ENCODE measurements around the gene SDHC. TPM values are rescaled to one million over a fixed set of nuclear protein-coding genes. Genes with fewer than 3 reads are reported as not detected.
A peak's percentile ranks its signal among the peaks of the same experiment; 100 is the strongest.
"Not testable (repeated sequence)": the region's sequence is repeated elsewhere in the genome, so short reads cannot be mapped to it uniquely, and the experiment has no call there.

Gene SDHC
- total RNA-seq, 2 experiments from 2014 or later = 191 to 235 TPM

GRCh38 chr1:161388639-161389038 lies 74.5 kb downstream of the SDHC start:
- H3K4me3 Mint-ChIP-seq = peak overlapping the region; percentile 87
- no peak for DNase-seq
- ChIA-PET CTCF (interaction anchor here (0.6 to 1.3 kb wide), 4 partner anchors 11 to 207 kb away, joined by 3 to 4 read pairs (median 3); no protein-coding TSS in a partner anchor), POLR2A (interaction anchor here (0.7 to 1.2 kb wide), 2 partner anchors 41 to 223 kb away, joined by 3 read pairs; partner anchors contain the start of gene PPOX)
- no peak for ATAC-seq
- no peaks in the 10 kb centered on the region for H3K9me3 Mint-ChIP-seq (ENCODE audit: low read depth)
- H3K27me3 Mint-ChIP-seq = no peaks in the 10 kb centered on the region
- H3K27ac Mint-ChIP-seq = peak overlapping the region; percentile 94
- peaks cover 43% of the 10 kb centered on the region for H3K4me1 Mint-ChIP-seq
- intact Hi-C loops (cut with DNase I, micrococcal nuclease) = loop anchor here (5.0 kb wide), 3 partner anchors 76 to 271 kb away; partner anchors contain the start of genes NIT1 (in 1 of the 2), PFDN2 (in 1 of the 2) and SDHC (in 1 of the 2)
- H3K36me3 Mint-ChIP-seq (ENCODE audit: low read depth) = peaks cover 2% of the 10 kb centered on the region

GRCh38 chr1:161389158-161389557 lies 75.0 kb downstream of the SDHC start:
- H3K9me3 Mint-ChIP-seq (ENCODE audit: low read depth); DNase-seq; H3K36me3 Mint-ChIP-seq (ENCODE audit: low read depth); ATAC-seq; H3K27me3 Mint-ChIP-seq: not testable (repeated sequence)
- peak overlapping the region; percentile 94 for H3K27ac Mint-ChIP-seq
- intact Hi-C loops (cut with DNase I, micrococcal nuclease) = loop anchor here (5.0 kb wide), 3 partner anchors 77 to 272 kb away; partner anchors contain the start of genes NIT1 (in 1 of the 2), PFDN2 (in 1 of the 2) and SDHC (in 1 of the 2)
- ChIA-PET CTCF (interaction anchor here (0.6 to 1.3 kb wide), 8 partner anchors 9 to 372 kb away, joined by 3 to 7 read pairs (median 3); no protein-coding TSS in a partner anchor), POLR2A (interaction anchor here (0.5 to 1.8 kb wide), 9 partner anchors 41 to 1128 kb away, joined by 3 to 12 read pairs (median 3); partner anchors contain the start of genes APOA2, NDUFS2 and PPOX)
- peaks cover 43% of the 10 kb centered on the region for H3K4me1 Mint-ChIP-seq
- H3K4me3 Mint-ChIP-seq = peak overlapping the region; percentile 87

GRCh38 chr1:161389691-161390558 lies 75.7 kb downstream of the SDHC start:
- ATAC-seq (peak; percentile 83), DNase-seq (peak; percentile 97)
- intact Hi-C loops (cut with DNase I, micrococcal nuclease) = loop anchor here (1.0 to 10.0 kb wide), 11 partner anchors 9 to 1465 kb away; partner anchors contain the start of genes SDHC (in 2 of the 2), DEDD (in 1 of the 2), DUSP12 (in 1 of the 2) and NDUFS2 (in 1 of the 2)
- H3K4me3 Mint-ChIP-seq = peak overlapping the region; percentile 87
- no peaks in the 10 kb centered on the region for H3K9me3 Mint-ChIP-seq (ENCODE audit: low read depth)
- ChIA-PET POLR2A (interaction anchor here (0.5 to 1.8 kb wide), 8 partner anchors 165 to 1129 kb away, joined by 3 to 12 read pairs (median 4); partner anchors contain the start of genes APOA2 and NDUFS2), CTCF (interaction anchor here (0.6 to 1.5 kb wide), 10 partner anchors 8 to 371 kb away, joined by 3 to 7 read pairs (median 4); partner anchors contain the start of gene TOMM40L)
- peaks cover 2% of the 10 kb centered on the region for H3K36me3 Mint-ChIP-seq (ENCODE audit: low read depth)
- H3K4me1 Mint-ChIP-seq = peaks cover 43% of the 10 kb centered on the region
- H3K27ac Mint-ChIP-seq = peak overlapping the region; percentile 96
- H3K27me3 Mint-ChIP-seq = no peaks in the 10 kb centered on the region

- Mint-ChIP-seq H3K27ac (peak overlapping the region; percentile 96), H3K36me3 (ENCODE audit: low read depth) (peaks cover 2% of the 10 kb centered on the region), H3K4me3 (peak overlapping the region; percentile 87), H3K27me3 (no peaks in the 10 kb centered on the region), H3K9me3 (ENCODE audit: low read depth) (no peaks in the 10 kb centered on the region), H3K4me1 (peaks cover 43% of the 10 kb centered on the region)
- no peak for DNase-seq
- intact Hi-C loops (cut with DNase I, micrococcal nuclease) = loop anchor here (1.0 to 10.0 kb wide), 8 partner anchors 9 to 1466 kb away; partner anchors contain the start of genes DEDD (in 1 of the 2), DUSP12 (in 1 of the 2), NDUFS2 (in 1 of the 2) and SDHC (in 1 of the 2)
- ATAC-seq = peak; percentile 12
- CTCF ChIA-PET = interaction anchor here (0.7 to 1.5 kb wide), 5 partner anchors 8 to 165 kb away, joined by 3 to 7 read pairs (median 5); partner anchors contain the start of gene TOMM40L
- POLR2A ChIA-PET = interaction anchor here (0.6 to 1.8 kb wide), 4 partner anchors 85 to 199 kb away, joined by 3 to 5 read pairs (median 4); partner anchors contain the start of gene NDUFS2
Measured at GRCh38 chr1:161390559-161390858, 76.3 kb downstream of the SDHC start.

- ChIA-PET POLR2A (interaction anchor here (0.6 to 1.8 kb wide), 5 partner anchors 86 to 1183 kb away, joined by 3 to 5 read pairs (median 4); partner anchors contain the start of gene NDUFS2), CTCF (interaction anchor here (0.7 to 1.5 kb wide), 5 partner anchors 9 to 166 kb away, joined by 3 to 7 read pairs (median 5); partner anchors contain the start of gene TOMM40L)
- Mint-ChIP-seq H3K4me3 (peak overlapping the region; percentile 87), H3K4me1 (peaks cover 41% of the 10 kb centered on the region)
- H3K36me3 Mint-ChIP-seq (ENCODE audit: low read depth); H3K9me3 Mint-ChIP-seq (ENCODE audit: low read depth); ATAC-seq; H3K27me3 Mint-ChIP-seq; DNase-seq; H3K27ac Mint-ChIP-seq: not testable (repeated sequence)
- intact Hi-C loops (cut with DNase I, micrococcal nuclease) = loop anchor here (10.0 kb wide), 2 partner anchors 54 to 1466 kb away; partner anchors contain the start of gene TAGLN2 (in 1 of the 2)
Measured at GRCh38 chr1:161391136-161391535, 77.0 kb downstream of the SDHC start.

GRCh38 chr1:161391611-161392010 lies 77.4 kb downstream of the SDHC start:
- ATAC-seq (no peak), DNase-seq (no peak)
- ChIA-PET CTCF (interaction anchor here (1.1 to 1.5 kb wide), 3 partner anchors 9 to 48 kb away, joined by 4 to 5 read pairs (median 5); no protein-coding TSS in a partner anchor), POLR2A (interaction anchor here (0.6 to 1.4 kb wide), 2 partner anchors 166 to 1183 kb away, joined by 4 to 5 read pairs; no protein-coding TSS in a partner anchor)
- intact Hi-C loops (cut with DNase I, micrococcal nuclease) = loop anchor here (10.0 kb wide), 2 partner anchors 53 to 1467 kb away; partner anchors contain the start of gene TAGLN2 (in 1 of the 2)
- no peaks in the 10 kb centered on the region for H3K36me3 Mint-ChIP-seq (ENCODE audit: low read depth)
- no peaks in the 10 kb centered on the region for H3K9me3 Mint-ChIP-seq (ENCODE audit: low read depth)
- no peak overlapping the region for H3K27ac Mint-ChIP-seq
- no peaks in the 10 kb centered on the region for H3K27me3 Mint-ChIP-seq
- H3K4me1 Mint-ChIP-seq = peaks cover 37% of the 10 kb centered on the region
- H3K4me3 Mint-ChIP-seq = peak overlapping the region; percentile 19

- ChIA-PET CTCF (no interaction called here), POLR2A (no interaction called here)
- DNase-seq = no peak
- Mint-ChIP-seq H3K9me3 (ENCODE audit: low read depth) (no peaks in the 10 kb centered on the region), H3K4me3 (no peak overlapping the region), H3K27me3 (no peaks in the 10 kb centered on the region), H3K36me3 (ENCODE audit: low read depth) (no peaks in the 10 kb centered on the region), H3K4me1 (peaks cover 28% of the 10 kb centered on the region), H3K27ac (no peak overlapping the region)
- no peak for ATAC-seq
- intact Hi-C loops (cut with DNase I, micrococcal nuclease) = loop anchor here (10.0 kb wide), 2 partner anchors 52 to 1468 kb away; partner anchors contain the start of gene TAGLN2 (in 1 of the 2)
Measured at GRCh38 chr1:161393151-161393550, 79.0 kb downstream of the SDHC start.

GRCh38 chr1:161397038-161397437 lies 82.9 kb downstream of the SDHC start:
- H3K27me3 Mint-ChIP-seq; ATAC-seq; H3K4me3 Mint-ChIP-seq; CTCF ChIA-PET; POLR2A ChIA-PET; DNase-seq; H3K36me3 Mint-ChIP-seq (ENCODE audit: low read depth); H3K9me3 Mint-ChIP-seq (ENCODE audit: low read depth); H3K27ac Mint-ChIP-seq: not testable (repeated sequence)
- peaks cover 33% of the 10 kb centered on the region for H3K4me1 Mint-ChIP-seq
- intact Hi-C loops (cut with DNase I, micrococcal nuclease) = loop anchor here (5.0 to 10.0 kb wide), 4 partner anchors 48 to 1472 kb away; partner anchors contain the start of genes ATF6 (in 1 of the 2), TAGLN2 (in 1 of the 2) and USF1 (in 1 of the 2)

- DNase-seq (no peak), ATAC-seq (peak; percentile 32)
- Mint-ChIP-seq H3K4me3 (peak overlapping the region; percentile 89), H3K27me3 (peaks cover 5% of the 10 kb centered on the region), H3K9me3 (ENCODE audit: low read depth) (no peaks in the 10 kb centered on the region), H3K4me1 (peaks cover 30% of the 10 kb centered on the region), H3K27ac (peak overlapping the region; percentile 100), H3K36me3 (ENCODE audit: low read depth) (peaks cover 8% of the 10 kb centered on the region)
- CTCF ChIA-PET = no interaction called here
- POLR2A ChIA-PET = no interaction called here
- intact Hi-C loops (cut with DNase I, micrococcal nuclease) = loop anchor here (1.0 to 10.0 kb wide), 9 partner anchors 9 to 1474 kb away; partner anchors contain the start of genes ATF6 (in 1 of the 2), TAGLN2 (in 1 of the 2) and USF1 (in 1 of the 2)
Measured at GRCh38 chr1:161398900-161399256, 84.7 kb downstream of the SDHC start.

- H3K9me3 Mint-ChIP-seq (ENCODE audit: low read depth) = no peaks in the 10 kb centered on the region
- H3K27ac Mint-ChIP-seq = peak overlapping the region; percentile 100
- intact Hi-C loops (cut with DNase I, micrococcal nuclease) = loop anchor here (1.0 to 10.0 kb wide), 9 partner anchors 9 to 1475 kb away; partner anchors contain the start of genes ATF6 (in 1 of the 2), TAGLN2 (in 1 of the 2) and USF1 (in 1 of the 2)
- DNase-seq (peak; percentile 92), ATAC-seq (peak; percentile 83)
- ChIA-PET POLR2A (no interaction called here), CTCF (interaction anchor here (1.0 to 2.2 kb wide), 9 partner anchors 9 to 117 kb away, joined by 3 to 9 read pairs (median 5); no protein-coding TSS in a partner anchor)
- peaks cover 9% of the 10 kb centered on the region for H3K27me3 Mint-ChIP-seq
- peaks cover 34% of the 10 kb centered on the region for H3K4me1 Mint-ChIP-seq
- peaks cover 9% of the 10 kb centered on the region for H3K36me3 Mint-ChIP-seq (ENCODE audit: low read depth)
- H3K4me3 Mint-ChIP-seq = peak overlapping the region; percentile 89
Measured at GRCh38 chr1:161399257-161399998, 85.2 kb downstream of the SDHC start.
